ENCODE results near the gene SH3GL3.

SH3GL3 gene

GRCh38 chr15:83631534-83631933 is 184.4 kb downstream of the SH3GL3 start:
- DNase-seq = no peak

GRCh38 chr15:83643201-83643600 is 196.1 kb downstream of the SH3GL3 start:
- no peak for DNase-seq

- DNase-seq = no peak
Observed at GRCh38 chr15:83644439-83644838, 197.3 kb downstream of the SH3GL3 start.

- no peak for DNase-seq
Observed at GRCh38 chr15:83650831-83651230, 203.7 kb downstream of the SH3GL3 start.

- no peak for DNase-seq
Observed at GRCh38 chr15:83651541-83651940, 204.4 kb downstream of the SH3GL3 start.

- DNase-seq = no peak
Observed at GRCh38 chr15:83652626-83653204, 205.6 kb downstream of the SH3GL3 start.

- no peak for DNase-seq
Observed at GRCh38 chr15:83653288-83653638, 206.1 kb downstream of the SH3GL3 start.

- no peak for DNase-seq
Observed at GRCh38 chr15:83653639-83654378, 206.7 kb downstream of the SH3GL3 start, which contains the start of gene ADAMTSL3. TSS of gene ADAMTSL3 (plus strand) at chr15:83654123. CDS start at chr15:83655762, 1,639 bp downstream.

GRCh38 chr15:83654379-83655236 is 207.5 kb downstream of the SH3GL3 start:
- no peak for DNase-seq

- no peak for DNase-seq
Observed at GRCh38 chr15:83655237-83655616, 208.1 kb downstream of the SH3GL3 start.

GRCh38 chr15:83656192-83656591 is 209.1 kb downstream of the SH3GL3 start:
- no peak for DNase-seq

GRCh38 chr15:83656943-83657528 is 209.9 kb downstream of the SH3GL3 start:
- no peak for DNase-seq

GRCh38 chr15:83657549-83657948 is 210.4 kb downstream of the SH3GL3 start:
- no peak for DNase-seq

GRCh38 chr15:83658430-83659416 is 211.6 kb downstream of the SH3GL3 start:
- no peak for DNase-seq

GRCh38 chr15:83659417-83659812 is 212.3 kb downstream of the SH3GL3 start:
- DNase-seq = no peak

GRCh38 chr15:83665480-83665879 is 218.3 kb downstream of the SH3GL3 start:
- DNase-seq = no peak
